Cardiac fibroblast (primary cell): Measurements from ENCODE around the gene ELF5.

Experiments
- DNase-seq, 2 donors: peaks; one replicate each; pipeline versions ENCODE4 v3.0.0 to v3.0.0-alpha.2; 2010; ENCODE audit warnings: low read depth in 2 of 2
- H3K4me3 ChIP-seq, 2 donors: replicated peaks in 1 of 2; 1 replicate in 1 of 2; 2 replicates in 1 of 2; pipeline ENCODE4 v1.5.1; 2011; ENCODE audit warnings: low read depth in 2 of 2, low read length in 2 of 2, mild to moderate bottlenecking in 2 of 2, moderate library complexity in 1 of 2
- CTCF ChIP-seq: IDR thresholded peaks from one replicate; pipeline ENCODE4 v1.5.1; 2011; ENCODE audit warnings: low read depth, mild to moderate bottlenecking, low read length, inconsistent platforms

The ELF5 gene

DNA sequence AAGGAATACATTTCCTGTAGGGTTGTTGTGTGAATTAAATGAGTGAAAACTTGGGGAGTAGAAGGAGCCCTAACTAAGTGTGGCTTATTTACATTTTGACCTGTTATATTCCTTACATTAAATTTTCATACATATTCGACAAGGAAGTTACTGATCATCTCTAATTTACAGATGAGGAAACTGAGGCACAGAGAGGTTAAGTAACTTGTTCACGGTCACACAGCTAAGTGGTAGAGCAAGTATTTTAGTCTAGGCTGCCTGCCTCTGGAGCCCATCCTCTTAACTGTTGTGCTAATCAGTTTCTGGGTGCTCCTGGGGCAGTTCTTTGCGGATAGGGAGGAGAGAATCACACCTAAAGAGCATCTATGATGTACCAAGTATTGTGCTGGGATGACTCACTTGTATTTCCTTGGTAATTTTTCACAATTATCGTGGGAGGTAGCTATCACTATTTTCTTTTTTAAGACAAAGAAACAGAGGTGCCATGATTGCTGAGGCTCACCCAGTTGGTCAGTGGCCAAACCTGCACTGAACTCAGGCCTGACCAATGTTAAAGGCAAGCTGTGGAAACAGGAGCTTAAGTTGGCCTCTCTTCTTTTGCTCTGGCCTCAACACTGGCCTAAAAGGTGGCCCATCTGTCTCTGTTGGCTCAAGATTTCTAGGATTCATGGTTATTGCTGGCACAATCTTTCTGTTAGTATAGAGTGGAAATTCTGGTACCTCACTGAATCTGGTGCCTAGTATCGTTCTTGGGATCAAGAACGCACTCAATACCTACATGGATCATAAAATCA lies 2.9 kb upstream of the ELF5 start:
- no peak for TF ChIP-seq CTCF
- DNase-seq, result no peak
- no peak overlapping the region for H3K4me3 ChIP-seq

DNA sequence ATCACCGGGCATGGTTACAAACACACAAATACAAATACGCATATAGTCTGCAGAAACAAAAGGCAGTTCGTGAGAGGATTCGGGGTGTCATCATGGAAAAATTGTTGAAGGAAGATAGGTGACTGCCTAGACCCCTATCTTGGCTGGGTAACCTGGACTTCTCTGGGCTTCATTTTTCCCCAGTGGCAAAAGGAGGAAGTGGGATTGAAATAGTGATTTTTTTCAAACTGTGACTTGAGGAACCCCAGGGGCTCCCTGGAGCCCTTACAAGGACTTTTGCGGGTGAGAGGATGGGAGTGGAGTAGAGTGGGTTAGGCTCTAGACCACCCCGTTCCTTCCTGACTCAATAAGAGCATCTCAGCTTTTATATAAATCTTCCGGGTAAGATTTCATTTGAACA lies 1.0 kb upstream of the ELF5 start:
- no peak overlapping the region for H3K4me3 ChIP-seq
- DNase-seq, result no peak
- no peak for TF ChIP-seq CTCF

DNA sequence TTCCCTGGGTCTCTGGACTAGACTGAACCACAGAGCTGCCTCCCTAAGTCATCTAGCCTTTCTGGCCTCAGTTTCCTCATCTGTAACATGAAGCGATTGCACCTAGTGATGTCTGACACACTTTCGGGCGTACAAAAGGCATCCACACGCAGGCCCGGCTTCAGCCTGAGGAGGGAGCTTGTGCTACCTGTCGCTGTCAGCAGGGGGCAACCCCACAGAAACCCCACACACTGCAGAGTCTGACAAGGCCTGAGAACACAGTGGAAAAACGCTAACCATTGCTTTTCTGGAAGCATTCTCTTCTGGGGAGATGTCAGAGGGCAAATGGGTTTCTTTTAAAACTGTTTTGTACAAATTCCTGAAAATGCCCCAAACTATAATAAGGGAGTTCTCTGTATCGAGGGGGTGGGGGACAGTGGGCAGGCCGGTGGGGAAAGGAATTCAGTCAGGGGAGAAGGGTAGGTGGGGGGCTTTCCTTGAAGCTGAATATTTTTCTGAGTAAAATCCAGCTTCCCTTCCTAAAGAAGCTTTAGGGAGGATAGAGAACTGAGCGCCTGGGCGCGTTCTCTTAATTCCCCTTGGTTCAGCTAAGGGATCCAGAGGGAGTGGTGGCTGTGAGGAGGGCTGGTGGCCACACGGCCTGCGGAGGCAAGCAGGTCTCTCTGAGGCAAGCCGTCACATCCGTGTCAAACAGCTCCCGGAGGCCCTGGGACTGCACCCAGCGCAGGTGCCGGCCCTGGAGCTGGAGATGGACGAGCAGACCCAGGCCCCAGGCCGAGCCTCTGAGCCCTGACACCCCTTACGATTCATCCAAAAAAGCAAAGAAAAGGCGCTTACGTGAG lies 533 bp downstream of the ELF5 start:
- H3K4me3 ChIP-seq, result no peak overlapping the region
- DNase-seq, result peak; percentile 59 to 68
- peak; percentile 95 for TF ChIP-seq CTCF

DNA sequence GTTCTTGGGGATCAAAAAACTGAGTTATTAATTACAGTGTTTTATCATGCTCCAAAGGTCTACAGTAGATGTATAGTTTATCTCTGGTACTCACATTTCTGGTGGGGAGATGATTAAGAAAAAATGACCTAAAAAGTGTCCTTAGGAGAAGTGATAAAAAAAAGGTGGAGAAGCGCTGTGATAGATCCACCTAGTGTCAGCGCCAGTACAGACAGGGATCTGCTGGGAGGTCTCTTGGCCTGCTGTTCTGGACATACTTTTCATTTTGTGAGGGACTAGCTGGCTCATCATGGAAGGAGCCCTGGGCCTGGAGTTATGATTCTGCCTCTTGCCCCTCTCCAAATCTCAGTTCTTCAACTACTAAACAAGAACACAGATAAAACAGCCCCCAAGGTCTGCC lies 2.9 kb downstream of the ELF5 start:
- H3K4me3 ChIP-seq, result no peak overlapping the region
- no peak for DNase-seq
- TF ChIP-seq CTCF, result no peak

DNA sequence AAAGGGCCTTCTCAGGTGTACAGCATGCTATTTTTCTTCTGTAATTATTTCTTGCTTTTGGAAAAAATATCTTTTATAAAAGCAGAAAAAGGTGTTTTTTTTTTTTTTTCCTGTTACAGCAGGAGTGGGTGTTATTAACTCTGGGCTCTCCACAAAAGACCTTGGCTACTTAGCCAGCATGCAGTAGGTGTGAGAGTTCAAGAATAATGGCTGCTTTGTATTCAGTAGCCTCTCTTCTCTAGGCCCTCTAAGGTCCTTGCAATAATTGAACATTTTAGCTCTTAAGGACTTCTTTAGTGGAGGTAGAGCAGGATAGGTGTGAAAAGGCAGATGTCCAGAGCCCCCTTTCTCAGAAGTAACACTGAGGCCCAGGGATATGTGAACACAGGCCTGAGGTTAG lies 3.4 kb downstream of the ELF5 start:
- DNase-seq, result no peak
- H3K4me3 ChIP-seq, result no peak overlapping the region
- TF ChIP-seq CTCF, result no peak

DNA sequence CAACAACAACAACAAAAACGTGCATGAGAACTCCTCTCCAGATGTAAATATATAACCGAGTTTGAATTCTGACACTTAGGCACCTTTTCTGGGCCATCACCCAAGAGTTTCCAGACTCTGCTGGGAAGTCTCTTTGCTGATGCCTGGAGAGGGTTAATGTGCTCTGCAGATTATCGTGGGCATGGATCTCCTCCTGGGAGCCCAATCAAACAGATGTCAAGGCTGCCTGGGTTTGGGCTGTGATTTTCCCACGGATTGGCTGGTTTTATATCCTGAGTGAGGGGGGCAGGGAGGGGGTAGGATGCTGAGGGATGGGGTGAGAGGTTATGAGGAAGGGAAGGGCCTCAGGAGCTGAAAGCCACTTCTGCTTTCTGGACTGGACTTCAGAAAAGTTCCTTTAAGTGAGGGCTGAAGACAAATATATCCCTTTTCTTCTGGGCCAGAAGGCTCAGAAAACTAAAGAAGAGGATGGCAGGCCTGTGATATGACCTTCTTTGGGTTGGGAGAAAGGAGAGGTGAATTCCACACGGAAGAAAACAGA lies 4.2 kb downstream of the ELF5 start:
- no peak for TF ChIP-seq CTCF
- no peak for DNase-seq
- H3K4me3 ChIP-seq, result no peak overlapping the region
